SH-SY5Y (cell line): Measurements from ENCODE around the gene CHST13.

ENCODE experiments used
- GATA2 ChIP-seq: IDR thresholded peaks from 2 replicates; pipeline ENCODE4 v1.6.1; 2011; ENCODE audit warnings: mild to moderate bottlenecking, low read depth, low read length
- GATA3 ChIP-seq: IDR thresholded peaks from 2 replicates; pipeline ENCODE4 v1.6.1; 2011; ENCODE audit warnings: low read depth, mild to moderate bottlenecking, low read length, moderate library complexity

DNA sequence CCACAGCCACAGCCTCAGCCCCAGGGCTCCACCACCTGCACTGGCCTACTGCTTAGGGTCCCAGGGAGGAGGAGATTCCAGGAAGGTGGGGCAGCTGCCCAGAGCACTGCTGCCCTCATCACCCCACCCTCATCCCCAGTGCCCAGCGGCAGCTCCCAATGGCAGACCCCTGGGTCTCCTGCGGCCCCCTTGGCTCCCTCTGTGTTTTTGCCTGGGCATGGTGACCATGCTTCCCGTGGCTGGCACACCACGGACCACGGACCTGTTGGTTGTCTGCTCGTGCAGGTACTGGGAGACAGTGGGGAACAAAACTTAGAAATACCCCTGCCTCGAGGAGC is 2.7 kb downstream of the CHST13 start:
- TF ChIP-seq GATA2 (no peak), GATA3 (no peak)
